GM19324 (cell line): Measurements from ENCODE around the gene ZFAND6.
"Not testable (repeated sequence)": the region's sequence is repeated elsewhere in the genome, so short reads cannot be mapped to it uniquely, and the experiment has no call there.

Experiments used
- ATAC-seq: cut with Tn5 transposase; IDR thresholded peaks from one replicate; pipeline ENCODE4 v1.9.1; 2021; ENCODE audit warnings: mild to moderate bottlenecking, moderate library complexity; ENCODE audit not compliant: unreplicated experiment, low FRiP score

The ZFAND6 gene

DNA sequence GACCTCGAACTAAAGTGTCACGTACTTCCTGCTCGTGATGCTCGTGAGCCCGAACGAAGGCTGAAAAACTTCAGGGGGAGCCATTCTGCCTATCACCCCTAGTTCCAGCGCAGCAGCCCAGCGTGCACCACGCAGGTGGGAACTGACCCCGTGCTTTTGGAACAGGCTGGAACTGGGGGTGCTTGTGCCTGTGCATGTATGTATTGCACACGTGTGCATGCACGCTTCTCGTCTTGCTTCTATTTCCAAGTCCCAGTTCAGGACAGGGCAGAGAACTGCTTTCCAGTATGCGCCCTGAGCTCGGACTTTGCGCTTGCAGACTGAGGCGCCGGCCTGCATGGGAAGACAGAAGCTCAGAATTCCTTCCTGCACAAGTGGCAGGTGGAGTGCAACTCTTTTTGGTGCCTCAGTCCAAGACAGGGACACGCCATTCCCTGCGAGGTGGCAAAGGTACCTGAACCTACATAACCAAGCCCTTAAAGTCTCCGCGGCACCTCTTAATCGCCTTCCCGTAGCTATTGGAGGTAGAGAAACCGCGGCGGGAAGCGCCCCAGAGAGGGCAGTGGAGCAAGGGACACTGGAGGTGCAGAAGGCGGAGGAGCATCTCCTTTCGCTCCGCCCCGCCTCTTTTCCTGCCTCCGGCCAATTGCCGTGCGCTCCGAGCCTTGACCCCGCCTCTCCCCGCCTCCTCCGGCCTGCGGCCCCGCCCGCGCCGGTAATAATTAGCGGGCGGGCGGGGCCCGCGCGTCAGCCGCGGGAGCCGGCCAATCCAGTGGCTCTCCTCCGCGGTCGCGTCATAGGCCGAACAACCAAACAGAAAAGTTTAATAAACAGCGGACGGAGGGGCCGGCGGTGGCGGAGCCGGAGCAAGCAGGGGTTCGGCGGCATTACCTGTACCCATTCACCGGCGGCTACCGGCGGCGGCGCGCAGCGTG lies at the start of gene ZFAND6:
Gene ZFAND6, plus strand, starts transcription at position 826 of the 935 bp plus-strand sequence. CDS start 60,669 bp downstream, outside the sequence.
- ATAC-seq, result peak; percentile 83

DNA sequence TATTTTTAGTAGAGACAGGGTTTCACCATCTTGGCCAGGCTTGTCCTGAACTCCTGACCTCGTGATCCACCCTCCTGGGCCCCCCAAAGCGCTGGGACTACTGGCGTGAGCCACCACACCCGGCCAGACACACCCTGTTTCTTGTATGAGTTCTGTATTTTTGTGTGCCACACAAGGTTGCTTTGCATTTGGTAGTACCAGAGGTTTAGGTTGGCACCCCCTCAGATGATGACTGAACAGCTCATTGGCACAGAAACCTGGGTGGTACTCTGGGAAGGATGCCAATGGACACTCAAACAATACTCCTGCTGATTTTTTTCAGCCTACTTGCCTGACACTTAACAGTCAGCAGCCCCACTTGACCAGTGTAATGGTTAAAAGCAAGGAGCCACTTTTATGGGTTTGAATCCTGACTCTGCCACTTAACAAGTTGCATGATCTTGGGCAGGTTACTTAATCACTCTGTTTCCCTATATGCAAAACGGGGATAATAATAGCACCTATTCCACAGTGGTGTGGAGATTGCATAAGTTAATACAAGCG lies 49.3 kb upstream of the ZFAND6 start:
- peak; percentile 64 for ATAC-seq

DNA sequence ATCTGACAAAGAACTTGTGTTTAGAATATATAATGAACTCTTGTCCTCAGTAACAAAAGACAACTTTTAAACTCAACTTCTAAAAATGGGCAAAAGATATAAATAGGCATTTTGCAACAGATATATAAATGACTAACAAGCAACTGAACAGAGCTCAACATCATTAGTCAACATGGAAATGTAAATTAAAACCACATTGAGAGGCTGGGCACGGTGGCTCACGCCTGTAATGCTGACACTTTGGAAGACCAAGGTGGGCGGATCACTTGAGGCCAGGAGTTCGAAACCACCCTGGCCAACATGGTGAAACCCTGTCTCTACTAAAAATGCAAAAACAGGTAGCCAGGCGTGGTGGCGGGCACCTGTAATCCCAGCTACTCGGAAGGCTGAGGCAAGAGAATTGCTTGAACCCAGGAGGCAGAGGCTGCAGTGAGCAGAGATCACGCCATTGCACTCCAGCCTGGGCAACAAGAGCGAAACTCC lies 48.4 kb upstream of the ZFAND6 start:
- not testable (repeated sequence) for ATAC-seq

DNA sequence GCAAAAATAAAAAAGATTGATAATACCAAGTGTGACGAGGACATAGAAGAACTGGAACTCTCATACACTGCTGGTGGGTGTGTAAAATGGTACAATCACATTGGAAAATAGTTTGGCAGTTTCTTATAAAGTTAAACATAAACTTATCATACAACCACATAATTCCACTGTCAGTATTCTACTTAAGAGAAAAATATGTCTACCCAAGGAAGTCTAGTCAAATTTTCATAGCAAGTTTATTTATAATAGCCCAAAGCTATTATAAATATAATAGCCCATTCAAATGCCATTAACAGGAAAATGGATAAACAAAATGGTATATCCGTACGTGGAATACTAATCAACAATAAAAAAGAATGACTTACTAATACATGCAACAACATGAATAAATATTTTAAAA lies 47.9 kb upstream of the ZFAND6 start:
- ATAC-seq, result no peak

DNA sequence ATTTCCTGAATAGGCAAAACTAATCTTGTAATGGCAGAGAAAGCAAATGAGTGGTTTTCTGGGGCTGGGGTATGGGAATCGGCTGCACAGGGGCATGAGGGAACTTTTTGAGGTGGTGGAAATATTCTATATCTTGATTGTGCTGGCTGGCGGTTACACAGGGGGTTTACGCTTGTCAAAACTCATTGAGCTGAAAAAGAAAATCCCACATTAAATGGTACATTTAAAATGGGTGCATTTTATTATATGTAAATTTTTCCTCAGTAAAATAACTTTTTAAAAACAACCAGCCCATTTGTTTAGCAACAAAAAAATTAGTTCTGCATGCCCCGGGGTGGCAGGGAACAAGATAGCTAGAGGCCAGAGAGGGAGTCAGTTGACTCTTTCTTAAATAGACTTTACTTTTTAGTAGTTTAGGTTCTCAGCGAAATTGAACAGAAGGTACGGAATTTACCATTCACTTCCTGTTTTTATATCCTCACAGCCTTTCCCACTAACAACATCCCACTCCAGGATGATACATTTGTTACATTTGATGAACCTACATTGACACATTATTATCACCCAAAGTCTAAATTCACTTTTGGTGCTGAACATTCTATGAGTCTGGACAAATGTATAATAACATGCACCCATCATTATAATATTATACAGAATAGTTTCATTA lies 47.3 kb upstream of the ZFAND6 start:
- ATAC-seq, result no peak

DNA sequence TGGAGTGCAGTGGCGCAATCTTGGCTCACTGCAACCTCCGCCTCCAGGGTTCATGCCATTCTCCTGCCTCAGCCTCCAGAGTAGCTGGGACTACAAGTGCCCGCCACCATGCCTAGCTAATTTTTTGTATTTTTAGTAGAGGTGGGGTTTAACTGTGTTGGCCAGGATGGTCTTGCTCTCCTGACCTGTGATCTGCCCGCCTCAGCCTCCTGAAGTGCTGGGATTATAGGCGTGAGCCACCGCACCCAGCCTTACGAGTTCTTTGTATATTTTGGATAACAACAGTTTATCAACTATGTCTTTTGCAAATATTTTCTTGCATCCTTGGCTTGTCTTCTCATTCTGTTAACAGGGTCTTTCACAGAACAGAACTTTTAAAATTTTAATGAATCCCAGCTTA lies 45.3 kb upstream of the ZFAND6 start:
- not testable (repeated sequence) for ATAC-seq

DNA sequence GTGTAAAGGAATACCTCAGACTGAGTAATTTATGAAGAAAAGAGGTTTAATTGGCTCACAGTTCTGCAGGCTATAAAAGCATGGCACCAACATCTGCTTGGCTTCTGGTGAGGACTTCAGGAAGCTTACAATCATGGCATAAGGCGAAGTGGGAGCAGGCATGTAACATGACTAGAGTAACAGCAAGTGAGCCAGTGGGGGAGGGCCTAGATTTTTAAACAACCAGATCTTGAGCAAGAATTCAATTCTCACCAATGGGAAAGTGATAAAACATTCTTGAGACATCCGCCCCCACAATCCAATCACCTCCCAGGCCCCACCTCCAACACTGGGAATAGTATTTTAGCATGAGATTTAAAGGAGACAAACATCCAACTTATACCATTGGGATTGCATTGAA lies 44.3 kb upstream of the ZFAND6 start:
- no peak for ATAC-seq

DNA sequence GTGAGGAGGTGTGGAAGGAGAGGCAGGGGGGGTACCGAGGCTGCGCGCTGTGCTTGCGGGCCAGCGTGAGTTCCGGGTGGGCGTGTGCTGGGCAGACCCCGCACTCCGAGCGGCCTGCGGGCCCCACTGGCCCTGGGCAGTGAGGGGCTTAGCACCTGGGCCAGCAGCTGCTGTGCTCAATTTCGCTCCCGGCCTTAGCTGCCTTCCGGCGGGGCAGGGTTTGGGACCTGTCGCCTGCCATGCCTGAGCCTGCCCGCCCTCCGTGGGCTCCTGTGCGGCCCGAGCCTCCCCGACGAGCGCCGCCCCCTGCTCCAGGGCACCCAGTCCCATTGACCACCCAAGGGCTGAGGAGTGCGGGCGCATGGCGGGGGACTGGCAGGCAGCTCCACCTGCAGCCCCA lies 43.0 kb upstream of the ZFAND6 start:
- not testable (repeated sequence) for ATAC-seq

DNA sequence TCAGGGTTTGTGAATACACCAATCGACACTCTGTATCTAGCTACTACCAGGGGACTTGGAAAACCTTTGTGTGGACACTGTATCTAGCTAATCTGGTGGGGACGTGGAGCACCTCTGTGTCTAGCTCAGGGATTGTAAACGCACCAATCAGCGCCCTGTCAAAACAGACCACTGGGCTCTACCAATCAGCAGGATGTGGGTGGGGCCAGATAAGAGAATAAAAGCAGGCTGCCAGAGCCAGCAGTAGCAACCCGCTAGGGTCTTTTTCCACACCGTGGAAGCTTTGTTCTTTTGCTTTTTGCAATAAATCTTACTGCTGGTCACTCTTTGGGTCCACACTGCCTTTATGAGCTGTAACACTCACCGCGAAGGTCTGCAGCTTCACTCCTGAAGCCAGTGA lies 42.3 kb upstream of the ZFAND6 start:
- not testable (repeated sequence) for ATAC-seq

DNA sequence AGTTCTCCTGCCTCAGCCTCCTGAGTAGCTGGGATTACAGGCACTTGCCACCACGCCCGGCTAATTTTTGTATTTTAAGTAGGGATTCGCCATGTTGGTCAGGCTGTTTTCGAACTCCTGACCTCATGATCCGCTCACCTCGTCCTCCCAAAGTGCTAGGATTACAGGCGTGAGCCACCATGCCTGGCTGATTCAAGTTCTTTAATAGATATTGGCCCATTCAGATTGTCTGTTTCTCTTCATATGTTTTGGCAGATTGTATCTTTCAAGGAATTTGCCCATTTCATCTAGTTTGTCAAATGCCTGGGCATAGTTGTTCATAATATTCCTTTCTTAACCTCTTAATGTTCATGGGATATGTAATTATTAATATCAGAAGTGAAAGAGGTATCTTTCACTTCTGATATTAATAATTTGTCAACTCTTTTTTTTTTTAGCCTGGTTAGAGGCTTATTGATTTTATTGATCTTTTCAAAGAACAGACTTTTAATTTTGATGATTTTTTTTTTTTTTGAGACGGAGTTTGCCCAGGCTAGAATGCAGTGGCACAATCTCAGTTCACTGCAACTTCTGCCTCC lies 40.2 kb upstream of the ZFAND6 start:
- ATAC-seq, result no peak

DNA sequence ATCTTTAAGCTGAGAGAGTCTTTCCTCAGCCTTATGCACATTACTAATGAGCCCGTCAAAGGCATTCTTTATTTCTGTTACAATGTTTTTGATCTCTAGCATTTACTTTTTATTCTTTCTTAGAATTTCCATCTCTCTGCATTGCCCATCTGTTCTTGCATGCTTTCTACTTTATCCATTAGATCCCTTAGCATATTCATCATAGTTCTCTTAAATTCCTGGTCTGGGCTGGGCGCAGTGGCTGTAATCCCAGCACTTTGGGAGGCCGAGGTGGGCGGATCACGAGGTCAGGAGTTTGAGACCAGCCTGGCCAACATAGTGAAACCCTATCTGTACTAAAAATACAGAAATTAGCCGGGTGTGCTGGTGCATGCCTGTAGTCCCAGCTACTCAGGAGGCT lies 39.3 kb upstream of the ZFAND6 start:
- ATAC-seq, result not testable (repeated sequence)

DNA sequence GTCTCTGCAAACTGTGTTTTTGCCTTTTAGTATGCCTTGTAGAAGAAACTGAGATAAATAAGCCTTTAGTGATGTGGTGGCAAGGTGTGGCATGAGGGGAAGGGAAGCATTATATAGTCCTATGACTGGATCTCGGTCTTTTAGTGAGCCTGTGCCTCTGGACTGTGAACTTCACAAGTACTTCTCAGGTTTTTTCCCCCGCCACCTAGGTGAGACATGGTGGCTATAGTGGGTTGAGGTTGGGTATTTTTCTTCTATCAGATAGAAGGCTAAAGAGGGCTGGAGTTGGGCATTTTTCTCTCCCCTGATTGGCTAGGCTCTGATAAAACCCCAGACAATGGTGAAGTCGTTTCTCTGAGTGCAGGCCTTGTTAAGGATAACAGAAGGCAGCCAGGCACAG lies 38.7 kb upstream of the ZFAND6 start:
- no peak for ATAC-seq

DNA sequence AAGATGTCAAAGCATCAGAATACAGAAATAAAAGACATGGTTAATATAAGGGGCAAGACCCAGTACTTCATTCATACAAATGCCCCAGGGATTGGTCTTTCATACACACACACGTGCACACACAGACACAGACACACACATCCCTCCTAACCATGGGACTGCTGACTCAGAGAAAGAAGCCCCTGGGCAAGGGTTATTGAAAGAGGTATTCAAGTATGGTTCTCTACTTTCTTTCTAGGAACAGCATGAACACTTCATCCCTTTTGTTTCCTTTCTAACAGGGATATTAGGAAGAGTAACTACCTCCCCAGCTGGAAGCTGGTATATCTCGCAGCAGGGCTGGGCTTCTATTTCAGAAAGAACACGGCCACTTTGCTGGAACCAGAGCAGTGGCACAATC lies 33.2 kb upstream of the ZFAND6 start:
- ATAC-seq, result no peak

DNA sequence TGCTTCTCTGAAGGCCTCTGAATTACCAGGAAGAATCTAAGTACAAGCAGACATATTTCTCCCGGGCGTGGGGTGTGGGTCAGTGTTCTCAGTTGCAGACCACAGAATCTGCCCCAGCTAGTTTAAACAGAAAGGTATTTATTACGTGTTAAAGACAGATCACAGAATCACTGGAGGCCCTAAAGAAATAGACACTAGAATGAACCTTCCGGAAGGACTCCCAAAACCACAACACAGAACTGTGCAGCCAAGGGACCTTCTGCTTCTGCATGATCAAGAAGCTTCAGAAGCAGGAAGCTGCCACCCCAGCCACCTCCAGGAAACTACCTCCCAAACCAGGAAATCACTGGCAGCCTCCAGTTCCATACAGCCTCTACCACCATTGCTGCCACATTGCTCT lies 32.7 kb upstream of the ZFAND6 start:
- ATAC-seq, result no peak

DNA sequence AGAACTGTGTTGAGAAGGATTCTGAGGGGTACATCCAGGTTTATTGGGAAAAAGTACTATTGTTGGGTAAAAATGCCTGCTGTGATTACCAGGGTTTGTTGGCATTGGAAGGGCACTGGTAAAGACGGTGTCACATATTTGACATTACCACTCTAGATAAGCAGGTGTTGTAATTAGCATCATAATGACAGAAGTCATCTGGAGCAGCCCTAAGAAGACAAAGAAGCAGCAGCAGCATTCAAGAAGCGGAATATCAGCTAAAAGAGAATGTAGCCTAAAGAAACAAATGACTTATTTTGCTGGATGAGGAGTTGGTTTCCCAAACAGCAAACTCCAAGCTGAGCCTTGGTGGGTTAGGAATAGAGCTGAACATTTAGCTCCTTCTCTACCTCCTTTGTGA lies 30.5 kb upstream of the ZFAND6 start:
- ATAC-seq, result no peak

DNA sequence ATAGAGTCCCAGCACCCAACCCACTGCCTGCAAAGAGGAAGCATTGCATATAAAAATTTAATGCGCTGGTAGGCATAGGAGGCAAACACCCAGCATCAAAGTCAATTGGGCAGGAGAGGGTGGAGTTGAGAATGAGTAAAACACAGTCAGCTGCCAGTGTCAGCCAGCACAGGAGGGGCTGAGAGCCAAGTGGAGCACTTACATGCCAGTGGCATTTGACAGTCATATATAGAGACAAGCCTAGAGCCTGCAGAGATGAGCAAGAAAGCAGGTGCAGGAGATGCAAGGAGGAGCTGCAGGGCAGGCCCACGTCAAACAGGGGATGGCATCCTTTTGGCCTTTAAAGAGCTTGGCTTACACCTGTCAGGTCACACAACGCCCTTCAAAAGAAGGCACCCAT lies 27.6 kb upstream of the ZFAND6 start:
- no peak for ATAC-seq

DNA sequence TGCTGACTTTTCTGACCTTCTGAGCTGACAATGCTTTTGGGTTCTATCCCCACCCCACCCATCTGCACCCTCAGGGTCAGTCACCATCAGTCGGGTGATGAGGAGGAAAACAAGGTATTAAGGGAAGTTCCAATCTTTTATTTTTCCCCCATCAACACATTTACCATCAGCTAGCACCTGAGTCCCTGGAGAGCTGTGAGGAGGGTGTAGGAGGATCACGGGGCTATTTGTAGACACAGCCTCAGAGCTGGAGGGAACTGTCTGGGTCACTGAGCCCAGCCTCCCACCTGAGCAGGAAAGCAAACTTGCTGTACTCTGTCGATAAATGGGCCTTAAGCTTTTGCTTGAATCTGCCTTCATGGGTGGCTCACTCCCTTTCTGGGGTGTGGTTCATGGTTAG lies 24.8 kb upstream of the ZFAND6 start:
- no peak for ATAC-seq

DNA sequence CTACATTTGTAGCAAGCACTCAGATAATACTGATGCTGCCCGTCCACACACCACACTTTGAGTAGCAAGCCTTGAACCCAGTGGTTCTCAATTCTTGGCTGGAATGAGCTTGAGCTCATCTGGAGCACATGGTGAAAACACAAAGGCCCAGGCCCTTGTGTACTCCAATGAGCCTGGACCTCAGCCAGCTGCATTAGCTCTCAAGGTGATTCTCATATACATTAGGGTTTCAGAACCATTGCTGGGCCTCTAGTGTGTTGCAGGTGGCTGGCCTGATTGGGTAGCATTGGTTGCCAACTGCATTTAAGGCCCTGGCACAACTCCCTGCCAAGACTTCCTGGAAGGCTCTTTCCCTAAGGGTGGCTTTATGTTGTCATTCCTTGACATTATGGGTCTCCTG lies 23.4 kb upstream of the ZFAND6 start:
- no peak for ATAC-seq

DNA sequence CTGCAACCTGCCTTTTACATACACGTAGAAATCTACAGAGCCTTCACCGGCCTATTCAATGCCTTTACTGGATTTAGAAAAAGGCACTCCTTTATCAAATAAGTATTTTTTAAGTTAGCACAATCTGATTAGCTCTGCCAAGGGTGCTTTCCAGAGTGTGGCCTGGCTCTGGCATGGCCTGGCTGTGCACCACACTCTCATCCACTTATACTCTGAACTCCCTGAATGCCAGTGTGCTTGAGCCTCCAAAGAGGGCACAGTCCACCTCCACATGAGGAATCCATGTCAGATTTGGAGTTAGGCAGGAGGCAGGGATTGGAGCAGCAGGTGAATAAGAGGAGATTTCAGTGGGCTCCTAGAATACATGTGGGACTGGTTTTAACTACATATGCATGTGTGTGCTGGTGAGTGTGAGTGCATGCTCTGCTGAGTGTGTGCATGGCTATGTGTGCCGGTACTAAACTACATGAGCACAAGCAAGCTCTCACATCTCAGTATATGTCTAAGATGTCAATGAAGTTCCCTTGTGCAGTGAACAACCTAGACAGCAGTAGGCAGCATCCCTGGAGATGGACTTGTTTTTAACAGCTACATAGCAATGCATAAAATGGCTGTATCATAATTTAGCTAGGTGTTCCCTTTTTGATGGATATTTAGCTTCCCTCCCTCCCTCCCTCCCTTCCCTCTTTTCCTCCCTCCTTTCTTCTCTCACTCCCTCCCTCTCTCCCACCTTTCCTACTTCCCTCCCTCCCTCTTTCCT lies 17.8 kb upstream of the ZFAND6 start:
- ATAC-seq, result no peak

DNA sequence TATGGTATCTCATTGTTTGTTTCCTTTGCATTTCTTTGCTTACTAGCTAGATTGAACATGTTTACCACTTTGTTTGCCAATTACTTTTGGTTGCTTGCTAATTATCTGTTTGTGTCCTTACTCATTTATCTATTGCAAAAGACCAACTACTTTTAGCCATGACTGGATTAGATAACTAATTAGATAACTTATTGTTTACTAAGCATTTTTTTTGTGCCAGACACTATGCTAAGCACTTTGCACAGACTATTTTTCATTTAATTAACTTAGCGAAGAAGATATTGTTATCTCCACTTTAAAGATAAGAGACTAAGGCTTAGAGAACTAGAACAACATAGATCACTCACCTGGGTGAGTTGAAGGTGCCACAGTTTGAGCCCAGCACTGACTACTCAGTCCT lies 16.9 kb upstream of the ZFAND6 start:
- ATAC-seq, result no peak
